ENCODE measurements around the gene DKKL1.

Gene DKKL1

GRCh38 chr19:49423071-49423984, 59.7 kb downstream of the DKKL1 start, which contains the start of gene PTH2:
TSS of gene PTH2 (minus strand) at chr19:49423441. CDS start at chr19:49423339, 102 bp downstream.
- peaks cover 41% of the 10 kb centered on the region for H3K4me1 Mint-ChIP-seq (ENCODE audit: low read depth)
- peak within 1 kb of the TSS; percentile 77 for H3K4me3 Mint-ChIP-seq
- peaks cover 91% of the 10 kb centered on the region for H3K27me3 Mint-ChIP-seq (ENCODE audit: low read depth)
- no peak for DNase-seq (ENCODE audit: low spot score)
- H3K9me3 Mint-ChIP-seq, result no peaks in the 10 kb centered on the region
- peaks cover 4% of the 10 kb centered on the region for H3K36me3 Mint-ChIP-seq (ENCODE audit: low read depth)
- peak within 1 kb of the TSS; percentile 8 for H3K27ac Mint-ChIP-seq

GRCh38 chr19:49423985-49424303, 60.3 kb downstream of the DKKL1 start:
- Mint-ChIP-seq H3K4me3 (peak overlapping the region; percentile 73), H3K27ac (peak overlapping the region; percentile 5), H3K36me3 (ENCODE audit: low read depth) (peaks cover 4% of the 10 kb centered on the region), H3K27me3 (ENCODE audit: low read depth) (peaks cover 92% of the 10 kb centered on the region), H3K9me3 (no peaks in the 10 kb centered on the region), H3K4me1 (ENCODE audit: low read depth) (peaks cover 43% of the 10 kb centered on the region)
- no peak for DNase-seq (ENCODE audit: low spot score)

Measured in T-helper 2 cell treated with Interferon-gamma antibody and Interleukin-4, amounts not matched to agents 5 μg/mL and 100 μg/mL, for 36 hours (primary cell).